Right atrium auricular region (tissue), 2 donors: ENCODE results near the gene COL5A2. TPM values are rescaled to one million over a fixed set of nuclear protein-coding genes. Genes with fewer than 3 reads are reported as not detected.

Experiments used
- DNase-seq: peaks from one replicate; pipeline ENCODE4 v3.0.0-alpha.2; 2019; ENCODE audit warnings: low spot score
- H3K27ac ChIP-seq, 2 donors: fragments of 200-600 bp; sonication (generic); 1 replicate in 1 of 2; 2 replicates in 1 of 2; pipeline ENCODE4 v1.5.1; 2016 to 2019
- H3K27me3 ChIP-seq, 2 donors: fragments of 200-600 bp; sonication (generic); one replicate each; pipeline versions ENCODE4 v1.5.1 to v1.6.0; 2017 to 2019
- H3K36me3 ChIP-seq: fragments of 200-600 bp; sonication (generic); one replicate; pipeline ENCODE4 v1.5.1; 2016
- H3K4me1 ChIP-seq, 2 donors: fragments of 200-600 bp; sonication (generic); one replicate each; pipeline versions ENCODE4 v1.5.1 to v1.6.0; 2017 to 2019
- H3K4me3 ChIP-seq, 2 donors: fragments of 200-600 bp; sonication (generic); 1 replicate in 1 of 2; 2 replicates in 1 of 2; pipeline ENCODE4 v1.5.1; 2017 to 2019; ENCODE audit warnings: mild to moderate bottlenecking in 1 of 2, moderate library complexity in 1 of 2
- H3K9me3 ChIP-seq, 2 donors: fragments of 200-600 bp; sonication (generic); one replicate each; pipeline ENCODE4 v1.5.1; 2019
- total RNA-seq, 2 donors: library from RNA; depleted of rRNA; stranded (reverse); fragments of >200 nt; gene quantifications; one replicate each; pipeline ENCODE4 v1.1.0, GENCODE V29; 2016
- TF ChIP-seq, protein P1 (sequence below), 2 donors: fragments of 200-600 bp; sonication (generic); IDR thresholded peaks; one replicate each; pipeline ENCODE4 v1.5.1; 2019; ENCODE audit warnings: antibody characterized with exemption in 2 of 2

Gene COL5A2
- total RNA-seq, 2 donors from 2014 or later = 15.8 to 24.8 TPM

DNA sequence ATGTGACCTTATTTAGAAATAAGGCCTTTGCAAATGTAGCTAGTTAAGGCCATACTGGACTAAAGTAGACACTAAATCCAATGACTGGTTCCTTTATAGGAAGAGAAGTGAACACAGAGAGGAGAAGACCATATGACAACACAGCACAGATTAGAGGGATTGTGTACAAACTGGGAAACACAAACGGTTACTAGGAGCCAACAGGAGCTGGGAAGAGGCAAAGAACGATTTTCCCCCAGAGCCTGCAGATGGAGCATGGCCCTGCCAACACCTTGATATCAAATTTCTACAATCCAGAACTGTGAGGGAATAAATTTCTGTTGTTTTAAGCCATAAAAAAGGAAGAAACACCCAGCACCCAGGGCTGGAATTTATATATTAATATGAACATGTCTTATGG is 38.7 kb upstream of the COL5A2 start:
- no peak overlapping the region for H3K27ac ChIP-seq
- H3K9me3 ChIP-seq = no peaks in the 10 kb centered on the region
- no peaks in the 10 kb centered on the region for H3K4me1 ChIP-seq
- H3K36me3 ChIP-seq = no peaks in the 10 kb centered on the region
- no peaks in the 10 kb centered on the region for H3K27me3 ChIP-seq
- DNase-seq = no peak
- TF ChIP-seq, protein P1, sequence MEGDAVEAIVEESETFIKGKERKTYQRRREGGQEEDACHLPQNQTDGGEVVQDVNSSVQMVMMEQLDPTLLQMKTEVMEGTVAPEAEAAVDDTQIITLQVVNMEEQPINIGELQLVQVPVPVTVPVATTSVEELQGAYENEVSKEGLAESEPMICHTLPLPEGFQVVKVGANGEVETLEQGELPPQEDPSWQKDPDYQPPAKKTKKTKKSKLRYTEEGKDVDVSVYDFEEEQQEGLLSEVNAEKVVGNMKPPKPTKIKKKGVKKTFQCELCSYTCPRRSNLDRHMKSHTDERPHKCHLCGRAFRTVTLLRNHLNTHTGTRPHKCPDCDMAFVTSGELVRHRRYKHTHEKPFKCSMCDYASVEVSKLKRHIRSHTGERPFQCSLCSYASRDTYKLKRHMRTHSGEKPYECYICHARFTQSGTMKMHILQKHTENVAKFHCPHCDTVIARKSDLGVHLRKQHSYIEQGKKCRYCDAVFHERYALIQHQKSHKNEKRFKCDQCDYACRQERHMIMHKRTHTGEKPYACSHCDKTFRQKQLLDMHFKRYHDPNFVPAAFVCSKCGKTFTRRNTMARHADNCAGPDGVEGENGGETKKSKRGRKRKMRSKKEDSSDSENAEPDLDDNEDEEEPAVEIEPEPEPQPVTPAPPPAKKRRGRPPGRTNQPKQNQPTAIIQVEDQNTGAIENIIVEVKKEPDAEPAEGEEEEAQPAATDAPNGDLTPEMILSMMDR (IDR thresholded peaks at IDR 0.05) = no peak
- H3K4me3 ChIP-seq = no peak overlapping the region

DNA sequence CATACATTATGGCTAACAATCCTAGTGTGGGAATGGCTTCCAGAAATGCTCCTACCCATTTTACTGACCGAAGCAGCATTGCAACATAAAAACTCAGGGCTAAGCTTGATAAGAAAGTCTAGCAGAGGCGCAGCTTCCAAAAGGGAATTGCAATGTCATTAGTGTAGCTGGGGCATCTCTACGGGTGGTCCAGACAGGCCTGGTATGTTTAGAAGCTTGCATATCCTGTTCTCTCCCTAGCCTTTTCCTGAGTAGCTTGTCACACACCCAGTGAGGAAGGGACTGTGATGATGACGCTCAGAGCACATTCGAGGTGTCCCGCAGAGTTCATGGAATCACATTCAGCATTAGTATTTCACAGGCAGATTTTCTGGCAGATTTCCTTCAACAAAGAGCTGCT is 38.0 kb upstream of the COL5A2 start:
- H3K9me3 ChIP-seq = no peaks in the 10 kb centered on the region
- H3K36me3 ChIP-seq = no peaks in the 10 kb centered on the region
- TF ChIP-seq, protein P1 (IDR thresholded peaks at IDR 0.05) = no peak
- no peaks in the 10 kb centered on the region for H3K4me1 ChIP-seq
- no peak overlapping the region for H3K4me3 ChIP-seq
- peak; percentile 58 for DNase-seq
- no peak overlapping the region for H3K27ac ChIP-seq
- no peaks in the 10 kb centered on the region for H3K27me3 ChIP-seq

DNA sequence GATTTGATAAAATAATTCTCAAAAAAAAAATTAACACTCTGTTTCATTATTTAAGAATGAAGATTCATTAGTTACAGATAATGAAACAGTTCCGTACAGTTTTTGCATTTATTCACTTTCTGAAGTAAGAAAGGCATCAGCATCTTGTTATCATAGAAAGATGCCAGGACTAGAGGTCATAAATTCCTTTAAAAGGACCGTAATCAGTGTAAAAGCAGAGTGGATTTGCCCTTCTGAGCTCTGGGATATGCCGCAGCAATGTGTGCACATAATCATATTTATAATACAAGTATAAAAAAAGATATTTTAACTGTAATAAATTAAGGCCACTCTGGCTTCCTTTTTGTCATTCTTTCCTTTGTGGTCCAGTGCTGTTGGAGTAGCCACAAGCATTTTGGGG is 37.5 kb upstream of the COL5A2 start:
- TF ChIP-seq, protein P1 (IDR thresholded peaks at IDR 0.05) = no peak
- no peak for DNase-seq

DNA sequence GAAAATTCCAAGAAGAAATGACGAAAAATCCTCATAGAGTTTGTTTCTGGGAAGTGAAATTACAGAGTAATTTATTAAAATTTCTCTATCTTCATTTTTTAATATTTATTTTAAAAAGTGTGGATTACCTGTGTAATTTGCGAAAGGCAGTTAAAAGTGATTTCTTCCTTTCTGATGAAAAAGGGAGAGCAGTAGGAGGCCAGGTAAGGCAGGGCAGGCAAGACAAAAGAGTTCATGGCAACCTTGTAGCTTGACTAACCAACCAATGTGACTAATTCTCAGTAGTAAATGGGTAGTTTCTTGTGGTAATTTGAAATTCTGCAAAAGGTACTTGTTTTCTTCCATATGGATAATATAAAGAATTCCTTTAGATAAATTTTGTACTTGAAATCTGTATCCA is 34.9 kb upstream of the COL5A2 start:
- H3K9me3 ChIP-seq = no peaks in the 10 kb centered on the region
- H3K4me3 ChIP-seq = no peak overlapping the region
- TF ChIP-seq, protein P1 (IDR thresholded peaks at IDR 0.05) = no peak
- no peaks in the 10 kb centered on the region for H3K36me3 ChIP-seq
- DNase-seq = no peak
- H3K27ac ChIP-seq = no peak overlapping the region
- no peaks in the 10 kb centered on the region for H3K27me3 ChIP-seq
- H3K4me1 ChIP-seq = no peaks in the 10 kb centered on the region

More for the DNA sequence above, 37.5 kb upstream of the COL5A2 start:
- no peaks in the 10 kb centered on the region for H3K4me1 ChIP-seq
- no peaks in the 10 kb centered on the region for H3K9me3 ChIP-seq
- H3K27me3 ChIP-seq = no peaks in the 10 kb centered on the region
- no peaks in the 10 kb centered on the region for H3K36me3 ChIP-seq
- H3K4me3 ChIP-seq = no peak overlapping the region
- no peak overlapping the region for H3K27ac ChIP-seq

DNA sequence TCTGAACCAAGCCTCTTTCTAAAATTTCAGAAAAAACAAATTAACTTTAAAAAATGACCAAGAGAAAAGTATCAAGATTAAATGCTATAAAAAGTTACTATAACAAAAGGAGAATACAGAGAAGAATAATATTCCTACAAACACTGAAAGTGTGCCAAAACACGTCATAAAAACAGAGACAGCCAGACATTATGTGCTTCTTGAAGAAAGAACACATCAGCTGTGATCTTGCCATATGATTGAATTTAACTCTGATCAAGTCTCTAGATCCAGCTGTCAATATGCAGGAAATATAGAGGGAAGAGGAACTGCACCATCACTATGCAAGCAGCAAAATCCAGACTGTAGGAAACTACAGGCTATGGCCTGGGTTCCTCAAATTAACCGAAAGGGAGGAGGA is 33.7 kb upstream of the COL5A2 start:
- Histone ChIP-seq H3K27ac (no peak overlapping the region), H3K9me3 (no peaks in the 10 kb centered on the region), H3K36me3 (no peaks in the 10 kb centered on the region), H3K4me3 (no peak overlapping the region), H3K27me3 (no peaks in the 10 kb centered on the region), H3K4me1 (peaks cover 0 to 4% of the 10 kb centered on the region in 2 donors)
- DNase-seq = no peak
- TF ChIP-seq, protein P1 (IDR thresholded peaks at IDR 0.05) = no peak
